ENCODE measurements around the gene ZNF792. TPM values are rescaled to one million over a fixed set of nuclear protein-coding genes. Genes with fewer than 3 reads are reported as not detected.

ZNF792 gene
- 23.0 TPM for total RNA-seq

DNA sequence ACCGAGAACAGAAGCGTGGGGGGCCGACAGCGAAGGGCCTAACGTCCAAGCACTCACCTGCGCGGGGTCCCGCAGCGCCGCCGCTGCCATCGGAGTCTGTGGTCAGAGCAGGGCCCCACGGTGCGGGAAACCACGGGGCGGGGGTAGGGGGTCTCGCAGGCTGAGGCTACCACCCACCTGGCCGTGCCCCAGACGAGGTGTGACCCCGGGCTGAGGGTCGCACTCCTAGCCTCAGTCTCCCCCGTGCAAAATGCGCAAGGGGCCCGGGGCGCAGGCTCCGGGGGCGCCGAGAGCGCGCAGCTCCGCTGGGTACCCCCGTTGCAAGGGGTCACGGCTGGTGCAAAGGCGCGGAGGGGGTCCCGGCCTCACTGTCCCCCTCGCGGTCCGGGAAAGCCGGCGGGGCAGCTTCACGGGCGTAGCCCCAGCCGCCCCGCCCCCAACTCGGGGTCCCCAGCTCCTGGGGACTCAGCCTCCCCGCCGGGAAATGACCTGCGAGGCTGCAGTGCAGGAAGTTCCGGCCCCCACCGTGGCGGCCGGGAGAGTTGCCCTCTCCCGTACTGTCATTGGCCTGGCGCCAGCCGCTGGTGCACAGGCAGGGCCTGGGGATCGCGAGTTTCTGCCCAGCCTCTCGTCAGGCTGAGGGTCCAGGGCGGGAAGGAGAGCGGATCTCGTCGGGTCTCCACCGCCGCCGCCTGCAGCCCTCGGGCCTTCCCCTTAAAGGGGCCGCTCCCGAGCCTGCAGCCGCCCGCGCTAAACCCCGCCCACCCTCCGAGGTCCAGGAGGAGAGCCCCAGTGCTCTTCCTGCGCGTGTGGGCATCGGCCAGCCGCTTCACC lies at the start of gene ZNF792:
TSS of gene ZNF792 (minus strand) at position 657 of the 834 bp plus-strand sequence. CDS start at position 90, 567 bp downstream.

GRCh38 chr19:34999498-35000337 lies 35.7 kb upstream of the ZNF792 start, which contains the start of gene GRAMD1A:
Gene GRAMD1A (plus strand): TSS chr19:35000323. CDS start chr19:35000479, 156 bp downstream.

GRCh38 chr19:34926685-34927375 lies 37.2 kb downstream of the ZNF792 start, which contains the start of gene ZNF30:
Gene ZNF30 (plus strand): TSS chr19:34926903. CDS start chr19:34929948, 3,045 bp downstream.

Other genes starting within 250 kb of the ZNF792 start
- gene ZNF181, start 230.0 kb downstream of the ZNF792 start, total RNA-seq: 59.5 TPM
- 16.9 TPM for gene ZNF599, start 191.0 kb downstream of the ZNF792 start, total RNA-seq
- 16.2 TPM for gene ZNF30, start 37.3 kb downstream of the ZNF792 start, total RNA-seq
- gene GRAMD1A, start 36.1 kb upstream of the ZNF792 start, total RNA-seq: 58.8 TPM
- 14.0 TPM for gene SCN1B, start 66.2 kb upstream of the ZNF792 start, total RNA-seq
- gene HPN, start 77.5 kb upstream of the ZNF792 start, total RNA-seq: 0.93 TPM
- 20.7 TPM for gene FXYD3, start 151.6 kb upstream of the ZNF792 start, total RNA-seq
- gene LGI4, start 170.8 kb upstream of the ZNF792 start, total RNA-seq: 50.3 TPM
- 34.8 TPM for gene FXYD1, start 174.6 kb upstream of the ZNF792 start, total RNA-seq
- gene FXYD7, start 179.0 kb upstream of the ZNF792 start, total RNA-seq: 8.3 TPM
- 3.5 TPM for gene FXYD5, start 190.5 kb upstream of the ZNF792 start, total RNA-seq